Pons (tissue), 1 donor: ENCODE results near the gene GGNBP2.

Experiments used
- DNase-seq: peaks from one replicate; pipeline ENCODE4 v3.0.0-alpha.2; 2016; ENCODE audit warnings: low spot score

GGNBP2 gene

DNA sequence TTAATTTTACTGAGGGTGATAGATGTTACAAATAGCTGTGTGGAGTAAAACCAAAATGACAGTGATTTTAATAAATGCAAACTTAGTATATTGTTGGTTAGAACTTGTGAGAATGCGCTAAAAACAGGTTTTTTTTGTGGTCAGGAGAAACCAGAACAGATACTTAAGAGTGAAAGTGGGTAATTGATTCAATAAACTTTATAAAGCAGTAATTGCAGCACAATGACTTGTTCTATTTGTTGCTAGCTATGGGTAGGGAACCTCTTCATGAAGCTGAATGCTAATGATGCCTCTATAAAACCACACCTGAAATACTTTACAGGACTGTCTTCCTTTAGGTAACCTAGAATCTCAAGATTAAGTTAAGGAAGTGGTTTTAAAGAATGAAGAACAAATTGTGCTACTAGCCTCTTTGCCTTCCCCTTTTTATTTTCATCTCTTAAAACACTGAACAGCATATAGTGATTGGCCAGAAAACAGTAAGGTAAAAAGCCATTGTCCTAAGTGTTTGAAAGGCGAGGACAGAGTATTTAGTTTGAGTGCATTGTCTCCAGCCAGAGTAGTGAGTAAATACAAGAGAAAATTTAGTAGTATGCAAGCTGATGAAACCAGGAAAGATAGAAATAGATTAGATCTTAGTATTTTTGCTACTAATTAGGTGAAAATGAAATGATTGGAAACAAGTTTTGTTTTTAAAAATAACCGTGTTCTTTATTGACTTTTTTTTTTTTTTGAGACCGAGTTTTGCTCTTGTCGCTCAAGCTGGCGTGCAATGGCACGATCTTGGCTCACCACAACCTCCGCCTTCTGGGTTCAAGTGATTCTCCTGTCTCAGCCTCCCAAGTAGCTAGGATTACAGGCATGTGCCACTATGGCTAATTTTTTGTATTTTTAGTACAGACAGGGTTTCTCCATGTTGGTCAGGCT lies 6.0 kb downstream of the GGNBP2 start:
- DNase-seq = peak; percentile 51

DNA sequence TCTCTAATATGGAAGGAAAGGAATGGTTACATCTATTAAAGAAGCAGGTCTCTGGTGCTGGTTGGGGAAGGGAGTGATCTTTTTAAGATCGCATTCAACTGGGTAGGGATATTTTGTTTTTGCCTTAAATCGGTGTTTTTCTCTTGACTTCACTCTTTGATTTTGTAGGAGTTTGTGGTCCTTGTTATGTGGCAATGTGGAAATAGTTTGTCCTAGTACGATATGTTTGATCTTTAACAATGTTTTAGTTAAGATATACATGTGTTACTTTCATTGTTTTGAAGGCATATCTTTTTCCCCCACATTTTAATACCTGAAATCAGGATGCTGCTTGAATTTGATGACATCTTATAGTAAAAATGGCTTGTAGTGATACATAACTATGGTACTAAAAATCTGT lies 8.7 kb downstream of the GGNBP2 start:
- no peak for DNase-seq

DNA sequence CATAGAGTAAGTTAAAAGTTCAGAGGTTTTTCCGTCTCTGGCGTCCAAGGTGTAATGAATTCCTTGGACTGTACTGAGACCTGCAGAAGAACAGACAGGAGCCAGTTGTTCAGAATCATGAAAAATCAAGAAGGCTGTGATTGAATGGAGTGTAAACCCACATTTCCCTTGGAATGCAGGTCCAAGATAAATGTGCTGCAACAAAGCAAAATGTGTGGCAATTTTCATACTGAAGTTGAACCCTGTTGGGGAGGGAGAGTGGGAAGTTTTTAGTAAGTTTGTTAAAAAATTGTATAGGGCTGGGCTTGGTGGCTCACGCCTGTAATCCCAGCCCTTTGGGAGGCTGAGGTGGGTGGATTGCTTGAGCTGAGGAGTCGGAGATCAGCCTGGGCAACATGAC lies 21.4 kb downstream of the GGNBP2 start:
- no peak for DNase-seq

DNA sequence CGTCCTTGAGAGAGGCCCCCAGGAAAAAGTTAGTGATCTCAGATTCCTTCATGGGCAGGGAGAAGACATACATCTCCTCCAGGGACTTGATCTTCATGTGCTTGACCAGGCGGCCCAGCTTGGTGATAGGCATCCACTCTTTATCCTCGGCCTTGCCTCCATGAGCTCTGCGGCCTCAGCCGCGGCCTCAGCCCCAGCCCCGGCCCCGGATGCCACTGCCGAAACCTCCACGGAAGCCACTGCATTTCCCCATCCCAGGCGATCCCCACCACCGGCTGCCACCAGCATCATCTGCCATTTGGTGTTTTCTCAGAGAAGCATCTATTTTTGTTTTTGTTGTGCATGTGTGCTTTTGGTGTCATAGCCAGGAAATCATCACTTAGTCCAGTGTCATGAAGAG lies 30.3 kb downstream of the GGNBP2 start:
- DNase-seq = no peak

DNA sequence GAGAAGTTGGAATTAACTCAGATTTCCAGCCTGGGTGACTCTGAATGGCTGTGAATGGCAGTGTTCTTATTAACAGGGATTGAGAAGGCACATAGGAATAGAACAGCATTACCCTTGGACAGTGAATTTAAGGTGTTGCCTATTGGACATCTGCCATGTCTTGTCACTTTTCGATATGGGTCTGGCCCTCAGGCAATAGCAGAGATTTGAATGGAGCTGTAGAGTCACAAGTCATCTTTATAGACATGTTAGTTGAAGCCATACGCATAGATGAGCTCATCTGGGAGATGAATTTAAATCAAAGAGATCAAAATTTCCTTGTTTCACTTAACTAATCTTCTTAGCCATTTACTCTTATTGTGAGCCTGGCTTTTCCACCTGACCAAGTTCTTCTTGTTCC lies 32.1 kb downstream of the GGNBP2 start:
- DNase-seq = no peak

DNA sequence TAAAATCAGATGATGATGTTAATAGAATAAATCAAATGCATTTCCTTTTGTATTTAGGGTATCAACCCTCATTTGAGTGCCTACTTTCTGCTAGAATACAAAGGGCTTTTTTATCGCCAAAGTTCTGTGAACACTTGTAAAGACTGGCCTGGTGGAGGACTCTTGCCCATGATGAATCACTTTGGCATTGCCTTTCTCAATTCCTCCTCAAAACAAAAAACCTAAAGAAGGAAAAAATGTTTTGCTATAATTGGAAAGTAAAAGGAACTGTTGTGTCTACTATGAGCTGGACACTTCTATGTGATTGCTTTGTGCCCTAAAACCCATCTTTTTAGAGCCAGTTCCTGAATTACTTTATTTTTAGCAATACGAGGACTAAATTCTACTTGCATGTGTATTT lies 34.0 kb downstream of the GGNBP2 start:
- peak; percentile 51 for DNase-seq

DNA sequence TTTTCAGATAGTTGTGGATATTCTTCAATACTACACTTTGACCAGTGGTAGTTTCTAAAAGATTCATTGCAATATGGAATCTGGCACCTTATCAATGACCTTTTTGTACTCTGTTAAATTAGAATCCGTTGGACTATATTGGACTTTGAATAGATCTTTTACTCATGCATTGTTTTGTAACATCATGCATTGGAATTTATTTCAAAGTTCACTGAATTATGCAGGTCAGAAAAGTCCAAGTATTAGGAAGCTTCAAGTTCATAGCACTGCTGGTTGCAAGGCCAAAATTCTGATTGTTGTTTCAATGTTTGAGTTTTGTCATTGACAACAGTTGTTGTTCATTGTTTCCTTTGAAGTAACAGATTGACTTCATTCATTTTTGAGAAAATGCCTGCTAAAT lies 39.1 kb downstream of the GGNBP2 start:
- DNase-seq = no peak

DNA sequence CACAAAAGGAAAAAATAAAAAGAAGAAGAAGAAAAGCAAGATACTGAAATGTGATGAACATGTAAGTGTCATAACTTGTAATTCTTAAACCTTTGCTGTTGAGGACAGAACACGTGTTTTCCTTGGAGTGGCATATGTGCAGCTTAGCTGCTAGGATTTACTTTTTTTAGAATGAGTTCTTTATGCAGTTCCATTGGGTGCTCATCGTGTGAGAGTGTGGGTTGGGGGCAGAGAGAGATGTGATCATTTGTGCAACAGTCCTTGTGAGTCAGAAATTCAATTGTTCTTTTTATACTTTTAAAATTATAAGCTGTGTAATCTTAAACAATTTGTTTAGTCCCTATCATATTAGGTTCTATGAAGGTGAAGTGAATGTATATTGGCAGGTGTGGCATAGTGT lies 41.4 kb downstream of the GGNBP2 start:
- DNase-seq = no peak

DNA sequence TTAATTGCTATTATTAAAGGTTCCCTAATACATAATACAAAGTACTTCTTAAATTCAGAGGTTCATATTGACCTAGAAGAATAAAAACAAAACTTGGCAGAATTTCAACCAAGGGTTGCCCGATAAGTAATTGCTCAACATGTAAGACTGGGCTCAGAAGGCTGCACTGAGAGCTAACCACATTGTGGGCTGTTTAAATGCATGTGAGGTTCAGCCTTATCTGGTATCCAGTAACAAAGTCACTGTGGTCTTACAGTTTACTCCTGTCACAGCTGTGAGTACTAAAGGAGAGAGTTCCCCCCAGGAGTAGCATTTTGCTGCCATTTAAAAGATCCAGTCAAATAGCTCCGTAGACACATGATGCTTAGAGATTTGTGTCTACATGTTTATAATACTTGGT lies 45.4 kb downstream of the GGNBP2 start:
- DNase-seq = no peak

DNA sequence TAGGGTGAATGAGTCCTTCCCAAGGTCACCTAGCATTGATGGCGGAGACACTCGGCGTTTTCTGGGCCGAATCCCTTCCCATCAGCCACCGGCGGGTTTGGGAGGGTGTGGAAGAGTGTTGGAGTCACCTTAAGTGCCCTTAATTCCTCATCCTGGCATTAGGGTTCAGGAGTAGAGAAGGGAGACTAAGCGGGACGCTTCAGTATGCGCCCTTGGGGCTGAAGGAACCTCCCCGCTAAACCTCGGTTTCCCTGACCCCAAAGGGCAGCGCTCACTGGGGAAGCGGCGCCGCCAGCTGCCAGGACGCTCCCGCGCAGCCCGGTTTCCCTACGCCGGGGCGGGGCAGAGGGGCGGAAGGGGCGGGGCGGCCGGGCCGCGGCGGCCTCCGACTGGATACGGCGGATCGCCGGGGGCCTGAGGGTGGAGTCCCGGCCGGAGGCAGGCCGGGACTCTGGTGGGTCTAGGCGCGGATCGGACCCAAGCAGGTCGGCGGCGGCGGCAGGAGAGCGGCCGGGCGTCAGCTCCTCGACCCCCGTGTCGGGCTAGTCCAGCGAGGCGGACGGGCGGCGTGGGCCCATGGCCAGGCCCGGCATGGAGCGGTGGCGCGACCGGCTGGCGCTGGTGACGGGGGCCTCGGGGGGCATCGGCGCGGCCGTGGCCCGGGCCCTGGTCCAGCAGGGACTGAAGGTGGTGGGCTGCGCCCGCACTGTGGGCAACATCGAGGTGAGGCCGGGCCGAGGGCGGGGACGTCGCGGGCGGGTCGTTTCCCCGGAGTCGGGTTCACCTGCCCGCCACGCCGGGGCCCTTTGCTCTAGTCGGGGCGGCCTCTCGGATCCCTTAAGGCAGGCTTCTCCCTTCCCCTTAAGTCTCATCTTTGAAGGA lies 47.0 kb downstream of the GGNBP2 start, which contains the start of gene DHRS11:
TSS of gene DHRS11 (plus strand) at position 446 of the 882 bp plus-strand sequence. CDS start at position 577, 131 bp downstream.
- peak; percentile 58 for DNase-seq

DNA sequence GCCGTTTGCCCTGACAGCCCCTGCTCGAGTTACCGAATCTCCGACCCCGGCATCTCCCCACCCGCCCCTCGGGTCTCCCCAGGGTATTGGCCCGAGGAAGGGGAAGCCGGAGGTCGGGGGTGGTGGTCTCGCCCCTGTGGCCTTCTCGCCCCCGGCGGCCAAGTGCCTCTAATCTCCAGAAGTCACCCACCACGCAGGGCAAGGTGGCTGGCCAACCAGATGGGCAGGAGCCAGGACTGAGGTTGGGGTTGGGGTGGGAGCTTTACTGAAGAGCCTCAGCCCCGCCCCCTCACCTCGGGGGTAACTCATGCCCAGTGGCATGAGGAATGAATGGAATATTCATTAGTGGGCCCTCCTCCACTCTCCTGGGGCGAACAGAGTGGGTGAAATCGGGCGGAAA lies 47.6 kb downstream of the GGNBP2 start:
- no peak for DNase-seq

DNA sequence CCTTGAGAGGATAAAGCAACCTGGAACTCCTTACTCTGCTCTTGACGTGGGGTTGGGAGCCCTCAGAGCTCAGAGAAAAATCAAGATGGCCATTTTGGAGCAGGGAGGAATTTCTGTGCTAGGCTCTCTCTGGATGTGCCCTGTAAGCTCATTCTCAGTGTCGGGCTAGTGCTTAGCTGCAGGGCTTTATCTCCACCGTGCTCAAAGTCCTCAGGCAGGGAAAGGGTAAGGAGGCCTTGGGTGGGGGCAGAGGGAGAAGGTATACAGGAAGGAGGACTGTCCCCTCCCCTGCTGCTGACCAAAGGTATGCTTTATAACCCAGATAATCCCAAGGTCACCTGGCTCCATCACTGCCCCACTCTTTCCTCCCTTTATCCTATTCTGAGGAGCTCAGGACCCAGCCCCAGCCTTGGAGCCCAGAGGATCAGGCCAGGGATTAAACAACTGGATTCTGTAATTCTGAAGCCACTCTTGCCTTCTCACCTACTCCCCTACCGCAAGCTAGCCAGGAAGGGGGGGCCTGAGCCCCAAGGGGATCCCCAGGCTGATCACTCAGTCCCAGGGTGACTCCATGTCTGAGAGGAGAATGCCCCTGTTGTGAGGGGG lies 48.1 kb downstream of the GGNBP2 start:
- DNase-seq = no peak

DNA sequence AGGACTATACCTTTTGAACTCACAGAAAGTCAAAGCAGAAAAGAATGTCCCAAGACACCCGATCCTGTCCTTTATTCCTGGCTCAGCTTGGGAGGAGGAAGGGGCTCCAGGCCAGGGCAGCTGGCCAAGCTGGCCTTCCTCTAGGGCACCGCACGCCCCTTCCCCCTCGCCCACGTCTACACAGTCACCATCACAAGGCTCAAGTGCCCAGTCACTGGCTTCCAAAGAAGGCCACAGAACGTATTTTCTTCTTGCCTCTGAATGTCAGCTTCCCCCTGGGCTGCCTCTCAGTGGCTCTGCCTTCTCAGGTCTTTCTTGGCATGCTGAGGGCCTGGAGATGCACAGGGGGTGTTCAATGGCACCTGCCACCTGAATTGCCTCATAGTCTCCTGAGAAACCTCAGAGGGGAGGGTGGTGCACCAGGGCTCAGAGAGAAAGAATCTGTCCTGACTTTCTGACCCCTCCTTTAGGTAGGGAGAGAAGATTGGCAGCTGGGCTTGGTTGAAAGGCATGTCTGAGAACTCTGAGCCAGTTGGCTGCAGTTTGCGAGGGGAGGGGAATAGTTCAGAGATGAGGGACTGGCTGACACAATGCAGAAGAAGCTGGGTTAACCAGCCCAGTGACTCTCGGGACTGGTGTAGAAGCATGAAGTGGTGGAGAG lies 49.1 kb downstream of the GGNBP2 start:
- DNase-seq = no peak

DNA sequence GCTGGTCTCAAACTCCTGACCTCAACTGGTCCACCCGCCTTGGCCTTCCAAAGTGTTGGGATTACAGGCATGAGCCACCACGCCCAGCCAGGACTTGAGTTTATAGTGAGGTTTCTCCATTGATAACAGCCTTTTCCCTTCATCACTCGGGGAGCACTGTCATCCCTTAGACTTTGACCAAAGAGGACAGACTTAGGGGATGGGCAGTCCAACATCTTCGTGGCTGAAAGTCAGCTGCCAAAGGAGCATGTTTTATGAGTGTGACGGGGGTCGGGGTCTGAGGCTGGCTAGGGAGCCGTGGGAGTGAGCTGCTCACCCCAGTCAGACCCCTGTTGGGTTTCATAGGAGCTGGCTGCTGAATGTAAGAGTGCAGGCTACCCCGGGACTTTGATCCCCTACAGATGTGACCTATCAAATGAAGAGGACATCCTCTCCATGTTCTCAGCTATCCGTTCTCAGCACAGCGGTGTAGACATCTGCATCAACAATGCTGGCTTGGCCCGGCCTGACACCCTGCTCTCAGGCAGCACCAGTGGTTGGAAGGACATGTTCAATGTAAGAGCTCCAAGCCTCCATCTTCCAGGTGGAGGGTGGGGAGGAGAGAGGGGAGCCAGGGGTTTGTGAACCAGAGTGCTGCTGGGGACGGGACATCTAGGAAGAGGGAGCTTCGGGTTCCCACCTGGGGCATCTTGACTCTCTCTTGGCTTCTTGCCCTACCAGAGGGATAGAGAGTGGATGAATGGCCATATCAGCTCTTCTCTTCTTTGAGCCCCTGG lies 50.1 kb downstream of the GGNBP2 start:
- DNase-seq = no peak

DNA sequence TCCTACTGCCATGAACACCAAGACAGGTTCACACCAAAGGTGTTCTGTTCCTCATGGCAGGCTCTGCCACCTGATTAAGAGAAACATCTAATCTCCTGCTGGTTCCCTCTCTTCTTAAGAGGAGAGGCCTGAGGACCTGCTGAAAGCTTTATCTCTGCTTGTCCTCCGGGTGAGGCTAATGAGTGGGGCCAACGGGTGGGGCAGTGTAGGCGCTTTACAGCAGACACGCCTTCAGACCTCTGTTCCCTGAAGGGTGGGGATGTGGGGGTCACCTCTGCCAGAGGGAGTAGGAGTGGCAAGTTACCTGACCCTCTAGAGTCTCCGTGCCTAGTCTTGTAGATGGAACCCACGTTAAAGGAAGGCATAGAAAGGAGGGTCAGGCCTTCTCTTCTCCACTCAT lies 52.5 kb downstream of the GGNBP2 start:
- no peak for DNase-seq

DNA sequence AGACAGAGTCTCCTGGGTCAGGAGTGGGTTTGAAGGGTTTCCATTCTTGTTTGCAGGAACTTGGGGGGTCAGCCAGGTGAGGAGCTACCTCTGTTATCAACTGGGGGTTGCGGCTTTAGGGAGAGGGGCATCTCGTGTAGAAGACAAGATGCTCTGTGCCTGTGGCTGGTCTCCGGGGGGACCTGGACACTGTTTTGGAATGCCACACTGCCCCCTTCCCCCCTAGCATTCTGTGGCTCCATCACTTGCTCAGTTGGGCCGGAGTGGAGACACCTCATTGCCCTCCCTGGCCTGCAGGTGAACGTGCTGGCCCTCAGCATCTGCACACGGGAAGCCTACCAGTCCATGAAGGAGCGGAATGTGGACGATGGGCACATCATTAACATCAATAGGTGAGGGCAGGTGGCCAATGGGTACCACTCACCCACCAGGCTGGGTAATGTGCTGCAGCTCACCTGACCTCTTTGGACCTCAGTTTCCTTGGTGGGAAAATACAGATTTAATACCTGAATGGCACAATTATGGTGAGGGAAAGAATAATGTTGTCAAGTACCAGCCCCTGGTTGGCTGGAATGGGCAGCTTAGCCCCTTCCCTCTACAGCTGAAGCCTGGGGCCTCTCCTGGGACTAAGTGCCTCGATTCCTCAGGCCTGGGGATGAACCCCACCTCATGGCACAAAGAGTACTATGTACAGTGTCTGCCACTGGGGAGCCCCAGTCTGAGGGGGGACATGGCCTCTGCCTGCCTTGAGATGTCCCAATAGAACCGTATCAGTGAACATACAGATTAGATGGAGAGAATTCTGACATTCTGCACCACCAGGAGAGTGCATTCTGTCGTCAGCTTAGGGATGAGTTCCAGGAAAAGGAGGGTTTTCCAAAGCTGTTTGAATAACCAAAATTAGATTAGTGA lies 53.4 kb downstream of the GGNBP2 start:
- no peak for DNase-seq

DNA sequence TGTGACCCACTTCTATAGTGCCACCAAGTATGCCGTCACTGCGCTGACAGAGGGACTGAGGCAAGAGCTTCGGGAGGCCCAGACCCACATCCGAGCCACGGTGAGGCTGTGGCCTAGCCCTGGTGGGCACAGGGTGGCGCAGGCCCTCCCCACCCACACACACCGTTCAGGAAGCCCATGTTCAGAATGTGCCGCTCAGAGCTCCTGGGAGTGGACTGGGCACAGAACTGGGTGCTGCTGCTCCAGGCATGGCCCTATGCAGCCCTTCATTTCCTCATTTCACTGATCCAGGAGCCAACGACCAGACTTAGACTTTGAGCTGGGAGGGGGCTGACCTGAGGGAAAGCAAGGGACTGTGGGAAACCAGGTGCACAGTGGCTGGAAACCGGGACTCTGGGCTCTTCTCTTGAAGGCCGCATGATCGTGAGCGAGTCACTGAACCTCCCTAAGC lies 54.3 kb downstream of the GGNBP2 start:
- DNase-seq = no peak

DNA sequence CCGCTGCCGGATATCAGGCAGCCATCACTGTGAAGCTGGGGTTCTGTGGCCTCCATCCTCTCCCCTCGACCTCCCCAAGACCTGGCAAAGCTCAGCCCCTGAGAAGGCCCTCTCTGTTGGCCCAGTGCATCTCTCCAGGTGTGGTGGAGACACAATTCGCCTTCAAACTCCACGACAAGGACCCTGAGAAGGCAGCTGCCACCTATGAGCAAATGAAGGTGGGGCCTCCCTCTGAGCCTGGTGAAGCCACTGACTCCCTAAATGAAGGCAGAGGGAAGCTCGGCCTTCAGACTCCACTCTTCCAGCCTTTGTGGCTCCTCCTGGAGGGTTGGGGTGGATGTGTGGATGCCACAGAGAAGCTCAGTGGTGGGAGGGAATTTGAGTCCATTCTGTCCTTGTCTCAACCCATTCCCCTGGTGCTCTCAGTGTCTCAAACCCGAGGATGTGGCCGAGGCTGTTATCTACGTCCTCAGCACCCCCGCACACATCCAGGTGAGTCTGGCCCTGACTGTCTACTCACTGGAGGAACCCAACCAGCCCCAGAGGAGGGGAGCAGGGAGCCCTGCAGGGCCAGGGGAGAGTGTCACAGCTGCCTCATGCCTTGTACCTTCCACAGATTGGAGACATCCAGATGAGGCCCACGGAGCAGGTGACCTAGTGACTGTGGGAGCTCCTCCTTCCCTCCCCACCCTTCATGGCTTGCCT lies 55.0 kb downstream of the GGNBP2 start:
- DNase-seq = no peak

DNA sequence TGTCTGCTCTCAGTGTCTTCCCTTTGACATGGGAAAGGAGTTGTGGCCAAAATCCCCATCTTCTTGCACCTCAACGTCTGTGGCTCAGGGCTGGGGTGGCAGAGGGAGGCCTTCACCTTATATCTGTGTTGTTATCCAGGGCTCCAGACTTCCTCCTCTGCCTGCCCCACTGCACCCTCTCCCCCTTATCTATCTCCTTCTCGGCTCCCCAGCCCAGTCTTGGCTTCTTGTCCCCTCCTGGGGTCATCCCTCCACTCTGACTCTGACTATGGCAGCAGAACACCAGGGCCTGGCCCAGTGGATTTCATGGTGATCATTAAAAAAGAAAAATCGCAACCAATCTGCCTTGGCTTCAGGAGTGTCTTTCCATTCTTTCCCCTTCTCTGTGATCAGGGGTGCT lies 55.7 kb downstream of the GGNBP2 start:
- DNase-seq = no peak
